Nephron (organoid): ENCODE data around the gene CLDN19.

Experiments used
- H3K27ac Mint-ChIP-seq, 3 experiments: 2 replicates each; pipeline ENCODE4 v1.8.0; 2020; ENCODE audit warnings: mixed read lengths in 3 of 3, mild to moderate bottlenecking in 2 of 3, moderate library complexity in 1 of 3
- H3K27me3 Mint-ChIP-seq: 2 replicates; pipeline ENCODE4 v1.8.0; 2021; ENCODE audit warnings: low read depth, mild to moderate bottlenecking, moderate library complexity, mixed read lengths
- H3K36me3 Mint-ChIP-seq: 2 replicates; pipeline ENCODE4 v1.8.0; 2020; ENCODE audit warnings: low read depth, mixed read lengths
- H3K4me1 Mint-ChIP-seq: 2 replicates; pipeline ENCODE4 v1.8.0; 2020; ENCODE audit warnings: mixed read lengths
- H3K4me3 Mint-ChIP-seq, 3 experiments: 2 replicates each; pipeline ENCODE4 v1.8.0; 2020; ENCODE audit warnings: mild to moderate bottlenecking in 3 of 3, mixed read lengths in 3 of 3, moderate library complexity in 2 of 3
- H3K9me3 Mint-ChIP-seq: 2 replicates; pipeline ENCODE4 v1.8.0; 2020; ENCODE audit warnings: mixed read lengths
- CTCF ChIP-seq, 3 experiments: fragments of 200-600 bp; sonication (generic); IDR thresholded peaks; one replicate each; pipeline ENCODE4 v1.5.0; 2021; ENCODE audit warnings: antibody characterized with exemption in 3 of 3; ENCODE audit not compliant: unreplicated experiment in 3 of 3

The CLDN19 gene

GRCh38 chr1:42740851-42741580 lies 980 bp upstream of the CLDN19 start:
- no peak for TF ChIP-seq CTCF (IDR thresholded peaks at IDR 0.05; ENCODE audit: unreplicated experiment in 3 of 3)
- Mint-ChIP-seq H3K9me3 (no peaks in the 10 kb centered on the region), H3K27me3 (no peaks in the 10 kb centered on the region), H3K27ac (peak overlapping the region; percentile 96 to 99 (median 98)), H3K4me3 (peak overlapping the region; percentile 42 to 66 (median 59)), H3K36me3 (peaks cover 9% of the 10 kb centered on the region), H3K4me1 (peaks cover 47% of the 10 kb centered on the region)

GRCh38 chr1:42738678-42739226 lies 1.3 kb downstream of the CLDN19 start:
- Mint-ChIP-seq H3K9me3 (no peaks in the 10 kb centered on the region), H3K27me3 (no peaks in the 10 kb centered on the region), H3K4me1 (peaks cover 41% of the 10 kb centered on the region), H3K4me3 (peak overlapping the region; percentile 75 to 79 (median 76)), H3K36me3 (no peaks in the 10 kb centered on the region), H3K27ac (peak overlapping the region; percentile 89 to 99 (median 96))
- no peak for TF ChIP-seq CTCF (IDR thresholded peaks at IDR 0.05; ENCODE audit: unreplicated experiment in 3 of 3)

GRCh38 chr1:42737986-42738677 lies 1.9 kb downstream of the CLDN19 start:
- Mint-ChIP-seq H3K4me3 (peak overlapping the region in 2 of 3 experiments; percentile 26 to 79), H3K4me1 (peaks cover 35% of the 10 kb centered on the region), H3K9me3 (no peaks in the 10 kb centered on the region), H3K36me3 (no peaks in the 10 kb centered on the region), H3K27ac (peak overlapping the region in 1 of 3 experiments; percentile 99), H3K27me3 (no peaks in the 10 kb centered on the region)
- TF ChIP-seq CTCF (IDR thresholded peaks at IDR 0.05; ENCODE audit: unreplicated experiment in 3 of 3) = no peak

GRCh38 chr1:42737257-42737656 lies 2.8 kb downstream of the CLDN19 start:
- Mint-ChIP-seq H3K9me3 (no peaks in the 10 kb centered on the region), H3K36me3 (no peaks in the 10 kb centered on the region), H3K4me3 (no peak overlapping the region), H3K27me3 (no peaks in the 10 kb centered on the region), H3K4me1 (peaks cover 26% of the 10 kb centered on the region), H3K27ac (peak overlapping the region in 1 of 3 experiments; percentile 17)
- no peak for TF ChIP-seq CTCF (IDR thresholded peaks at IDR 0.05; ENCODE audit: unreplicated experiment in 3 of 3)

GRCh38 chr1:42736571-42737200 lies 3.4 kb downstream of the CLDN19 start:
- TF ChIP-seq CTCF (IDR thresholded peaks at IDR 0.05; ENCODE audit: unreplicated experiment in 3 of 3) = no peak
- no peaks in the 10 kb centered on the region for H3K36me3 Mint-ChIP-seq

More at GRCh38 chr1:42736571-42737200, 3.4 kb downstream of the CLDN19 start:
- no peak overlapping the region for H3K4me3 Mint-ChIP-seq
- peak overlapping the region in 1 of 3 experiments; percentile 17 for H3K27ac Mint-ChIP-seq
- no peaks in the 10 kb centered on the region for H3K9me3 Mint-ChIP-seq
- peaks cover 22% of the 10 kb centered on the region for H3K4me1 Mint-ChIP-seq
- no peaks in the 10 kb centered on the region for H3K27me3 Mint-ChIP-seq
